C4-2B (cell line): Measurements from ENCODE around the gene HOPX.
"Not testable (repeated sequence)": the region's sequence is repeated elsewhere in the genome, so short reads cannot be mapped to it uniquely, and the experiment has no call there.

Source experiments
- H3K27ac ChIP-seq: fragments of 450-650 bp; 2 replicates; pipeline ENCODE4 v1.5.1; 2017
- CTCF ChIP-seq: fragments of 450-650 bp; conservative IDR thresholded peaks from 2 replicates; pipeline ENCODE4 v1.5.1; 2017; ENCODE audit warnings: mild to moderate bottlenecking
- ZFX ChIP-seq: fragments of 450-650 bp; IDR thresholded peaks from 2 replicates; pipeline ENCODE4 v1.6.1; 2017

Gene HOPX

GRCh38 chr4:56699537-56700105 lies 18.5 kb upstream of the HOPX start:
- TF ChIP-seq ZFX, result no peak
- no peak for TF ChIP-seq CTCF

GRCh38 chr4:56698329-56698728 lies 17.2 kb upstream of the HOPX start:
- no peak overlapping the region for H3K27ac ChIP-seq
- TF ChIP-seq ZFX, result no peak
- no peak for TF ChIP-seq CTCF

More at GRCh38 chr4:56699537-56700105, 18.5 kb upstream of the HOPX start:
- H3K27ac ChIP-seq, result no peak overlapping the region

GRCh38 chr4:56696056-56696455 lies 15.0 kb upstream of the HOPX start:
- TF ChIP-seq ZFX, result no peak
- no peak for TF ChIP-seq CTCF
- no peak overlapping the region for H3K27ac ChIP-seq

- not testable (repeated sequence) for H3K27ac ChIP-seq
These were observed 12.4 kb upstream of the HOPX start for GRCh38 chr4:56693476-56693875.

GRCh38 chr4:56692576-56692975 lies 11.5 kb upstream of the HOPX start:
- H3K27ac ChIP-seq, result no peak overlapping the region
- no peak for TF ChIP-seq ZFX

- TF ChIP-seq ZFX (no peak), CTCF (no peak)
- no peak overlapping the region for H3K27ac ChIP-seq
These were observed 10.3 kb upstream of the HOPX start for GRCh38 chr4:56691425-56691824.

GRCh38 chr4:56690393-56690792 lies 9.3 kb upstream of the HOPX start:
- H3K27ac ChIP-seq, result no peak overlapping the region
- TF ChIP-seq ZFX (no peak), CTCF (no peak)

- H3K27ac ChIP-seq, result no peak overlapping the region
- TF ChIP-seq ZFX (no peak), CTCF (no peak)
These were observed 8.3 kb upstream of the HOPX start for GRCh38 chr4:56689201-56689969.
